HCT116 (cell line): Measurements from ENCODE around the gene TASL. TPM values are rescaled to one million over a fixed set of nuclear protein-coding genes. Genes with fewer than 3 reads are reported as not detected.

ENCODE experiments used
- ATAC-seq: fragments of 200-7000 bp; cut with Tn5 transposase; 2 replicates; pipeline ENCODE4 v1.9.1; 2020; ENCODE audit warnings: mild to moderate bottlenecking, moderate library complexity
- BruUV-seq: library from RNA; stranded (reverse); fragments of 400-500 nt; replicated peaks from 2 replicates; lab custom pipeline; 2021; lab: Mats Ljungman, UMichigan
- CTCF ChIA-PET: fragments of 300-600 bp; sonication (Branson Sonifier 250); formaldehyde crosslinking; loops from one replicate; lab custom pipeline; 2021; ENCODE audit warnings: antibody characterized with exemption; lab: Charles Lee
- POLR2A ChIA-PET: fragments of 300-600, 350-600 bp; sonication (Branson Sonifier 250); formaldehyde crosslinking; loops from one replicate; lab custom pipeline; 2021; ENCODE audit warnings: antibody characterized with exemption; lab: Charles Lee
- RAD21 ChIA-PET, 2 experiments: fragments of 300-600 bp; sonication (Branson Sonifier 250); formaldehyde crosslinking; loops; one replicate each; lab custom pipeline; 2023; ENCODE audit warnings: low total read pairs in 2 of 2; ENCODE audit not compliant: uncharacterized antibody in 2 of 2, unreplicated experiment in 2 of 2, low non-redundant PET in 1 of 2; lab: Charles Lee
- DNase-seq: peaks from one replicate; pipeline ENCODE4 v3.0.0-alpha.2; 2010; ENCODE audit warnings: low read depth, low spot score
- H2AFZ ChIP-seq: fragments of 200-600 bp; shearing (Covaris generic), sonication (generic); 2 replicates; pipeline ENCODE4 v1.6.1; 2017; ENCODE audit warnings: low read depth, mixed run types, mixed read lengths, antibody characterized with exemption, low read length; ENCODE audit not compliant: poor library complexity, severe bottlenecking
- H3K27ac ChIP-seq: 2 replicates; pipeline ENCODE4 v1.5.1; 2012; ENCODE audit warnings: low read depth, low read length
- H3K27me3 ChIP-seq: fragments of 200-600 bp; sonication (generic); 2 replicates; pipeline ENCODE4 v1.6.1; 2016; ENCODE audit warnings: mixed run types, low read length, mixed read lengths; ENCODE audit not compliant: insufficient read depth
- H3K36me3 ChIP-seq, 2 experiments: fragments of 200-500 bp in 1 of 2; fragments of 200-600 bp in 1 of 2; sonication (Bioruptor generic) in 1 of 2; sonication (generic) in 1 of 2; 2 replicates each; pipeline versions ENCODE4 v1.5.1 to v1.6.1; 2014 to 2016; ENCODE audit warnings: low read length in 2 of 2, inconsistent platforms in 1 of 2, mixed read lengths in 1 of 2, mixed run types in 1 of 2; ENCODE audit not compliant: insufficient read depth in 2 of 2, control insufficient read depth in 1 of 2
- H3K4me1 ChIP-seq, 2 experiments: fragments of 200-600 bp in 1 of 2; sonication (generic) in 1 of 2; 2 replicates each; pipeline versions ENCODE4 v1.5.1 to v1.6.1; 2012 to 2017; ENCODE audit warnings: low read length in 2 of 2, inconsistent platforms in 1 of 2, mild to moderate bottlenecking in 1 of 2, mixed read lengths in 1 of 2, mixed run types in 1 of 2, moderate library complexity in 1 of 2; ENCODE audit not compliant: insufficient read depth in 2 of 2, control insufficient read depth in 1 of 2
- H3K4me2 ChIP-seq: fragments of 200-600 bp; sonication (generic); 2 replicates; pipeline ENCODE4 v1.6.1; 2017; ENCODE audit warnings: mixed run types, low read length, mixed read lengths
- H3K4me3 ChIP-seq, 2 experiments: fragments of 200-600 bp in 1 of 2; sonication (generic) in 1 of 2; replicated peaks in 1 of 2; 2 replicates each; pipeline ENCODE4 v1.5.1; 2011 to 2016; ENCODE audit warnings: low read length in 2 of 2, control low read depth in 1 of 2, low read depth in 1 of 2, mild to moderate bottlenecking in 1 of 2, mixed read lengths in 1 of 2, mixed run types in 1 of 2
- H3K79me2 ChIP-seq: fragments of 200-600 bp; sonication (generic); 2 replicates; pipeline ENCODE4 v1.6.1; 2017; ENCODE audit warnings: mild to moderate bottlenecking, mixed run types, low read length, moderate library complexity, mixed read lengths; ENCODE audit not compliant: insufficient read depth
- H3K9ac ChIP-seq: fragments of 200-600 bp; sonication (generic); 2 replicates; pipeline ENCODE4 v1.6.1; 2016; ENCODE audit warnings: low read length, mixed read lengths
- H3K9me2 ChIP-seq: fragments of 200-600 bp; sonication (generic), shearing (Covaris generic); 2 replicates; pipeline ENCODE4 v1.6.1; 2017; ENCODE audit warnings: mixed run types, mild to moderate bottlenecking, moderate library complexity; ENCODE audit not compliant: insufficient read depth
- H3K9me3 ChIP-seq, 2 experiments: fragments of 200-500 bp in 1 of 2; fragments of 200-600 bp in 1 of 2; sonication (Bioruptor generic) in 1 of 2; sonication (generic) in 1 of 2; 2 replicates each; pipeline ENCODE4 v1.6.1; 2014 to 2017; ENCODE audit warnings: low read length in 2 of 2, mixed read lengths in 2 of 2, inconsistent platforms in 1 of 2, low read depth in 1 of 2, mild to moderate bottlenecking in 1 of 2, mixed run types in 1 of 2, moderate library complexity in 1 of 2; ENCODE audit not compliant: control insufficient read depth in 1 of 2, insufficient read depth in 1 of 2
- H4K20me1 ChIP-seq: fragments of 200-600 bp; sonication (generic), shearing (Covaris generic); 2 replicates; pipeline ENCODE4 v1.6.1; 2017; ENCODE audit warnings: mixed run types, mild to moderate bottlenecking, moderate library complexity; ENCODE audit not compliant: insufficient read depth
- CTCF ChIP-seq, 3 experiments: fragments of 200-600 bp in 1 of 3; sonication (generic) in 1 of 3; IDR thresholded peaks in 2 of 3; conservative IDR thresholded peaks in 1 of 3; 2 replicates each; pipeline ENCODE4 v1.5.1; 2012 to 2017; ENCODE audit warnings: low read depth in 2 of 3, low read length in 2 of 3, antibody characterized with exemption in 1 of 3, borderline replicate concordance in 1 of 3, control low read depth in 1 of 3, mild to moderate bottlenecking in 1 of 3, mixed read lengths in 1 of 3, mixed run types in 1 of 3, moderate library complexity in 1 of 3; ENCODE audit not compliant: insufficient read depth in 1 of 3
- EZH2phosphoT487 ChIP-seq: fragments of 200-600 bp; IDR thresholded peaks from 2 replicates; pipeline ENCODE4 v1.6.1; 2018; ENCODE audit warnings: antibody characterized with exemption, borderline replicate concordance
- POLR2AphosphoS5 ChIP-seq: IDR thresholded peaks from 2 replicates; pipeline ENCODE4 v1.6.1; 2011; ENCODE audit warnings: mild to moderate bottlenecking, low read depth, low read length, moderate library complexity
- TCF7L2 ChIP-seq: IDR thresholded peaks from 2 replicates; pipeline ENCODE4 v1.7.0; 2011; ENCODE audit warnings: borderline replicate concordance, inconsistent platforms; ENCODE audit not compliant: insufficient read depth, insufficient read length; ENCODE audit errors: extremely low read depth
- ZBTB33 ChIP-seq: IDR thresholded peaks from 2 replicates; pipeline ENCODE4 v1.6.1; 2011; ENCODE audit warnings: mild to moderate bottlenecking, low read length, moderate library complexity; ENCODE audit not compliant: insufficient replicate concordance; ENCODE audit errors: extremely low read depth
- ZNF274 ChIP-seq: fragments of 200-500 bp; sonication (Bioruptor generic); IDR thresholded peaks from 2 replicates; pipeline ENCODE4 v1.6.1; 2014; ENCODE audit warnings: mild to moderate bottlenecking, low read depth, low read length, inconsistent platforms
- intact Hi-C: fragments of 100-400 bp; cut with micrococcal nuclease; formaldehyde crosslinking; loops from 2 replicates; pipeline ENCODE4 v1.10.0; 2022
- total RNA-seq: library from RNA; stranded (reverse); gene quantifications from one replicate; pipeline ENCODE4 v1.2.1, GENCODE V29; 2021; ENCODE audit not compliant: unreplicated experiment

Gene TASL
- total RNA-seq, 1 experiment from 2014 or later: not detected

GRCh38 chrX:30610026-30610425 lies 32.5 kb upstream of the TASL start:
- DNase-seq (no peak), ATAC-seq (no peak)
- ChIA-PET RAD21 (no interaction called here), POLR2A (no interaction called here), CTCF (no interaction called here)
- H3K4me2 ChIP-seq: no peak overlapping the region
- intact Hi-C loops: no loop called here
- no peak overlapping the region for H3K27ac ChIP-seq
- no peak overlapping the region for H2AFZ ChIP-seq
- no peaks in the 10 kb centered on the region for H3K36me3 ChIP-seq
- H4K20me1 ChIP-seq: no peaks in the 10 kb centered on the region
- no peaks in the 10 kb centered on the region for H3K27me3 ChIP-seq
- no TSS peak for BruUV-seq
- no peaks in the 10 kb centered on the region for H3K4me1 ChIP-seq
- no peaks in the 10 kb centered on the region for H3K9me3 ChIP-seq
- H3K9ac ChIP-seq: no peak overlapping the region
- TF ChIP-seq ZBTB33: no peak
- no peak for TF ChIP-seq EZH2phosphoT487
- TF ChIP-seq ZNF274: no peak
- no peak for TF ChIP-seq POLR2AphosphoS5
- no peak for TF ChIP-seq CTCF (IDR thresholded peaks at IDR 0.05 in 2 of 3, conservative IDR thresholded peaks at IDR 0.05 in 1 of 3; ENCODE audit: borderline replicate concordance in 1 of 3, insufficient read depth in 1 of 3, low read depth in 2 of 3, low read length in 2 of 3)
- no peak for TF ChIP-seq TCF7L2
- H3K4me3 ChIP-seq: no peak overlapping the region
- H3K79me2 ChIP-seq: no peaks in the 10 kb centered on the region
- H3K9me2 ChIP-seq: no peaks in the 10 kb centered on the region
